Measurements from ENCODE around the gene STPG2.

- TF ChIP-seq CTCF (IDR thresholded peaks at IDR 0.05) (no peak), POLR2A (IDR thresholded peaks at IDR 0.05) (no peak)
Measured at GRCh38 chr4:98110929-98111328, 32.3 kb downstream of the STPG2 start.
